K562 (cell line): ENCODE measurements around the gene TOR1AIP1. TPM values are rescaled to one million over a fixed set of nuclear protein-coding genes. Genes with fewer than 3 reads are reported as not detected.

ENCODE experiments used
- ATAC-seq: fragments of 200-7000 bp; cut with Tn5 transposase; 3 replicates; pipeline ENCODE4 v1.9.1; 2020; ENCODE audit warnings: moderate library complexity
- Bru-seq: library from RNA; stranded (reverse); fragments of 400-500 nt; gene quantifications from one replicate; lab custom pipeline; 2021; lab: Mats Ljungman, UMichigan
- BruChase-seq, 2 experiments: library from RNA; stranded (reverse); fragments of 400-500 nt; gene quantifications; one replicate each; lab custom pipeline; 2021; lab: Mats Ljungman, UMichigan
- BruUV-seq: library from RNA; stranded (reverse); fragments of 400-500 nt; replicated peaks from 2 replicates; lab custom pipeline; 2021; lab: Mats Ljungman, UMichigan
- CTCF ChIA-PET: fragments of 300-600 bp; formaldehyde crosslinking; extraction: SDS; loops from one replicate; lab custom pipeline; 2021; ENCODE audit warnings: low intra/inter-chr PET ratio; lab: Yijun Ruan, JAX
- POLR2A ChIA-PET: fragments of 300-600, 350-650 bp; sonication (Branson Sonifier 250); formaldehyde crosslinking; extraction: SDS; loops from one replicate; lab custom pipeline; 2021; ENCODE audit warnings: antibody characterized with exemption, inconsistent platforms; lab: Yijun Ruan, JAX
- DNase-seq, 4 experiments: peaks; one replicate each; pipeline versions ENCODE4 v3.0.0 to v3.0.0-alpha.2; 2011 to 2018; ENCODE audit warnings: low spot score in 3 of 4, mixed read lengths in 3 of 4; ENCODE audit errors: extremely low read depth in 1 of 4
- FAIRE-seq: peaks from 2 replicates; lab custom pipeline; 2011; peaks lifted over from hg19 to GRCh38; lab: Jason Lieb, UNC
- H2AFZ ChIP-seq: 2 replicates; pipeline ENCODE4 v1.6.0; 2011; ENCODE audit warnings: low read depth, low read length, control low read depth, inconsistent platforms
- H3K27ac ChIP-seq: fragments of 200-600 bp; 3 replicates; pipeline ENCODE4 v1.8.0; 2011; ENCODE audit warnings: low read depth, mild to moderate bottlenecking, control low read depth, inconsistent platforms, low read length, moderate library complexity, mixed read lengths; ENCODE audit errors: extremely low read depth
- H3K27me3 ChIP-seq, 2 experiments: fragments of 300-600 bp in 1 of 2; 2 replicates in 1 of 2; 3 replicates in 1 of 2; pipeline versions ENCODE4 v1.6.0 to v1.8.0; 2011; ENCODE audit warnings: inconsistent platforms in 2 of 2, low read length in 2 of 2, mild to moderate bottlenecking in 1 of 2, mixed read lengths in 1 of 2, moderate library complexity in 1 of 2; ENCODE audit not compliant: control insufficient read depth in 2 of 2, insufficient read depth in 2 of 2
- H3K36me3 ChIP-seq: fragments of 300-600 bp; 3 replicates; pipeline ENCODE4 v1.8.0; 2011; ENCODE audit warnings: mild to moderate bottlenecking, low read length, inconsistent platforms; ENCODE audit not compliant: control insufficient read depth, insufficient read depth
- H3K4me1 ChIP-seq, 2 experiments: fragments of 200-600 bp in 1 of 2; replicated peaks in 1 of 2; 2 replicates in 1 of 2; 3 replicates in 1 of 2; pipeline versions ENCODE4 v1.5.1 to v1.8.0; 2011; ENCODE audit warnings: inconsistent platforms in 2 of 2, low read length in 2 of 2, mild to moderate bottlenecking in 1 of 2, mixed read lengths in 1 of 2, moderate library complexity in 1 of 2; ENCODE audit not compliant: control insufficient read depth in 2 of 2, insufficient read depth in 2 of 2
- H3K4me2 ChIP-seq: 2 replicates; pipeline ENCODE4 v1.6.1; 2011; ENCODE audit warnings: low read length, control low read depth, inconsistent platforms, mixed read lengths; ENCODE audit not compliant: insufficient read depth
- H3K4me3 ChIP-seq: fragments of 200-600 bp; sonication (generic), shearing (Covaris generic); 2 replicates; pipeline ENCODE4 v1.5.1; 2016; ENCODE audit warnings: control low read depth, inconsistent platforms
- H3K79me2 ChIP-seq: fragments of 200-600 bp; 3 replicates; pipeline ENCODE4 v1.8.0; 2011; ENCODE audit warnings: low read length, inconsistent platforms; ENCODE audit not compliant: control insufficient read depth, insufficient read depth
- H3K9ac ChIP-seq, 2 experiments: 2 replicates each; pipeline versions ENCODE4 v1.6.0 to v1.6.1; 2011; ENCODE audit warnings: low read depth in 2 of 2, low read length in 2 of 2, control low read depth in 1 of 2, inconsistent platforms in 1 of 2, mild to moderate bottlenecking in 1 of 2, mixed read lengths in 1 of 2; ENCODE audit not compliant: insufficient read depth in 1 of 2
- H3K9me1 ChIP-seq: one replicate; pipeline ENCODE4 v1.6.0; 2011; ENCODE audit warnings: inconsistent platforms, mild to moderate bottlenecking, low read length, moderate library complexity; ENCODE audit not compliant: control insufficient read depth, insufficient read depth
- H3K9me3 ChIP-seq: replicated peaks from 2 replicates; pipeline ENCODE4 v1.5.1; 2011; ENCODE audit warnings: low read depth, low read length, inconsistent platforms; ENCODE audit not compliant: control insufficient read depth, insufficient read depth
- H4K20me1 ChIP-seq: replicated peaks from 2 replicates; pipeline ENCODE4 v1.6.1; 2011; ENCODE audit warnings: low read length, inconsistent platforms, mixed read lengths; ENCODE audit not compliant: control insufficient read depth, insufficient read depth
- ATF7 ChIP-seq: fragments of 450-650 bp; IDR thresholded peaks from 2 replicates; pipeline ENCODE4 v1.7.1; 2014; ENCODE audit warnings: mild to moderate bottlenecking, moderate library complexity
- BCL6 ChIP-seq: fragments of 250-450 bp; sonication (Bioruptor Pico); IDR thresholded peaks from 2 replicates; pipeline ENCODE4 v1.4.0; 2020
- HOXB6 ChIP-seq: fragments of 250-450 bp; sonication (Bioruptor Pico); IDR thresholded peaks from 2 replicates; pipeline ENCODE4 v1.5.1; 2022; ENCODE audit warnings: mild to moderate bottlenecking, borderline replicate concordance
- ZNF589 ChIP-seq: fragments of 200-800 bp; sonication (Bioruptor generic); IDR thresholded peaks from 2 replicates; pipeline ENCODE4 v1.6.1; 2016; ENCODE audit warnings: low read depth, missing genetic modification characterization, missing compliant biosample characterization
- whole genome bisulfite sequencing: fragments of 100-300 bp; shearing (Covaris generic); methylation state at CpG from one replicate; pipeline ENCODE4 v1.1.6; 2016; ENCODE audit warnings: low coverage, mixed read lengths; ENCODE audit not compliant: insufficient coverage; ENCODE audit errors: missing lambda C conversion rate; 5-methylcytosine and 5-hydroxymethylcytosine counted together
- in situ Hi-C: fragments of 300-500 bp; cut with MboI; formaldehyde crosslinking; loops from 4 replicates; pipeline ENCODE4 v1.15.0; 2018; ENCODE audit warnings: inconsistent platforms, mixed read lengths
- intact Hi-C: fragments of 100-400 bp; cut with micrococcal nuclease; formaldehyde crosslinking; loops from 2 replicates; pipeline ENCODE4 v1.14.2; 2022
- long read RNA-seq, 3 experiments: library from polyadenylated mRNA in 2 of 3; library from RNA in 1 of 3; unstranded in 2 of 3; stranded (forward) in 1 of 3; transcript quantifications; one replicate each; pipeline ENCODE4 v2.0.0, GENCODE V29; 2019 to 2022
- polyA minus RNA-seq, 3 experiments: library from RNA; depleted of rRNA, polyadenylated mRNA; stranded (reverse); fragments of >200 nt; gene quantifications; 2 replicates each; pipeline ENCODE4 v1.2.3, GENCODE V29; 2011
- polyA plus RNA-seq, 8 experiments: library from polyadenylated mRNA; depleted of rRNA in 4 of 8; stranded (reverse) in 5 of 8; unstranded in 3 of 8; fragments of >200 nt; fragmentation: Nextera tagmentation in 2 of 8; fragmentation: Illumina TruSeq in 1 of 8; extraction: Ambion mirVana in 2 of 8; extraction: Trizol in 1 of 8; gene quantifications; 2 replicates each; pipeline versions ENCODE4 v1.2.1 to v1.2.3, GENCODE V29; 2011 to 2014; ENCODE audit warnings: inconsistent platforms in 1 of 8, missing spikeins in 1 of 8
- total RNA-seq, 7 experiments: library from RNA; depleted of rRNA in 6 of 7; stranded (reverse); fragments of >200 nt in 6 of 7; fragmentation: Illumina TruSeq in 2 of 7; extraction: Trizol in 2 of 7; gene quantifications; 2 replicates each; pipeline versions ENCODE4 v1.2.1 to v1.2.3, GENCODE V29; 2011 to 2021; ENCODE audit warnings: low replicate concordance in 1 of 7
- TF ChIP-seq, protein P1 (sequence below), 3 experiments: fragments of 200-800 bp in 1 of 3; fragments of 250-450 bp in 1 of 3; fragments of 450-650 bp in 1 of 3; sonication (Bioruptor Pico) in 1 of 3; sonication (Bioruptor generic) in 1 of 3; formaldehyde crosslinking in 1 of 3; IDR thresholded peaks; 2 replicates each; pipeline versions ENCODE4 v1.6.1 to v1.8.0; 2016 to 2022; ENCODE audit warnings: mild to moderate bottlenecking in 2 of 3, missing genetic modification characterization in 2 of 3, missing compliant biosample characterization in 1 of 3, moderate library complexity in 1 of 3
- TF ChIP-seq, protein P2 (sequence below): fragments of 250-450 bp; sonication (Bioruptor Pico); IDR thresholded peaks from 2 replicates; pipeline ENCODE4 v1.8.0; 2022; ENCODE audit warnings: inconsistent platforms

TOR1AIP1 gene, protein sequence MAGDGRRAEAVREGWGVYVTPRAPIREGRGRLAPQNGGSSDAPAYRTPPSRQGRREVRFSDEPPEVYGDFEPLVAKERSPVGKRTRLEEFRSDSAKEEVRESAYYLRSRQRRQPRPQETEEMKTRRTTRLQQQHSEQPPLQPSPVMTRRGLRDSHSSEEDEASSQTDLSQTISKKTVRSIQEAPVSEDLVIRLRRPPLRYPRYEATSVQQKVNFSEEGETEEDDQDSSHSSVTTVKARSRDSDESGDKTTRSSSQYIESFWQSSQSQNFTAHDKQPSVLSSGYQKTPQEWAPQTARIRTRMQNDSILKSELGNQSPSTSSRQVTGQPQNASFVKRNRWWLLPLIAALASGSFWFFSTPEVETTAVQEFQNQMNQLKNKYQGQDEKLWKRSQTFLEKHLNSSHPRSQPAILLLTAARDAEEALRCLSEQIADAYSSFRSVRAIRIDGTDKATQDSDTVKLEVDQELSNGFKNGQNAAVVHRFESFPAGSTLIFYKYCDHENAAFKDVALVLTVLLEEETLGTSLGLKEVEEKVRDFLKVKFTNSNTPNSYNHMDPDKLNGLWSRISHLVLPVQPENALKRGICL
- total RNA-seq (2011; cell fraction: chromatin; rRNA removed; ENCODE audit: low replicate concordance) = 34.1 and 36.6 TPM in 2 replicates
- total RNA-seq (2011; cell fraction: nucleolus; rRNA removed) = 20.5 and 27.2 TPM in 2 replicates
- total RNA-seq (2011; cell fraction: nucleoplasm; rRNA removed) = 29.0 and 38.0 TPM in 2 replicates
- 21.0 and 29.1 TPM in 2 replicates for total RNA-seq (2014; rRNA removed)
- total RNA-seq (2014; rRNA removed; fragmentation: Illumina TruSeq; extraction: Trizol) = 35.5 and 40.4 TPM in 2 replicates
- 34.4 and 38.1 TPM in 2 replicates for total RNA-seq (2015; rRNA removed; fragmentation: Illumina TruSeq; extraction: Trizol)
- 21.7 and 28.0 TPM in 2 replicates for total RNA-seq (2021)
- 30.6 and 36.2 TPM in 2 replicates for polyA plus RNA-seq (2011; rRNA removed)
- polyA plus RNA-seq (2011; cell fraction: cytosol; rRNA removed) = 10.8 and 14.3 TPM in 2 replicates
- 8.2 and 12.3 TPM in 2 replicates for polyA plus RNA-seq (2011; cell fraction: nucleus; rRNA removed)
- 22.9 and 25.6 TPM in 2 replicates for polyA plus RNA-seq (2012)
- 39.3 and 46.9 TPM in 2 replicates for polyA plus RNA-seq (2014; fragmentation: Illumina TruSeq; extraction: Trizol)
- polyA plus RNA-seq (2014; fragmentation: Nextera tagmentation; extraction: Ambion mirVana) = 10 to 100 TPM; 27.1 to 38.0 TPM
- polyA plus RNA-seq (2014; rRNA removed) = 18.1 and 21.7 TPM in 2 replicates
- polyA minus RNA-seq (2011; rRNA and poly(A)+ RNA removed) = 41.7 and 51.5 TPM in 2 replicates
- polyA minus RNA-seq (2011; cell fraction: cytosol; rRNA and poly(A)+ RNA removed) = 10.0 and 21.2 TPM in 2 replicates
- 15.8 and 21.8 TPM in 2 replicates for polyA minus RNA-seq (2011; cell fraction: nucleus; rRNA and poly(A)+ RNA removed)
- percentile 81 among the genes with signal in this experiment for Bru-seq, nascent RNA
- percentile 83 among the genes with signal in this experiment for BruChase-seq, experiment 1, labeled RNA remaining after a 2-hour chase
- percentile 84 among the genes with signal in this experiment for BruChase-seq, experiment 2, labeled RNA remaining after a 6-hour chase
- long read RNA-seq, experiment 1, full-length matches to known transcripts = 54 of 82 reads
- long read RNA-seq, experiment 1, partial matches to known transcripts = 4 of 82 reads
- long read RNA-seq, experiment 1, other reads (novel, unspliced or antisense) = 24 of 82 reads
- long read RNA-seq, experiment 2, full-length matches to known transcripts = 5 of 22 reads
- long read RNA-seq, experiment 2, partial matches to known transcripts = 1 of 22 reads
- long read RNA-seq, experiment 2, other reads (novel, unspliced or antisense) = 16 of 22 reads
- long read RNA-seq, experiment 3, full-length matches to known transcripts = 28 of 34 reads
- long read RNA-seq, experiment 3, partial matches to known transcripts = 1 of 34 reads
- long read RNA-seq, experiment 3, other reads (novel, unspliced or antisense) = 5 of 34 reads

DNA sequence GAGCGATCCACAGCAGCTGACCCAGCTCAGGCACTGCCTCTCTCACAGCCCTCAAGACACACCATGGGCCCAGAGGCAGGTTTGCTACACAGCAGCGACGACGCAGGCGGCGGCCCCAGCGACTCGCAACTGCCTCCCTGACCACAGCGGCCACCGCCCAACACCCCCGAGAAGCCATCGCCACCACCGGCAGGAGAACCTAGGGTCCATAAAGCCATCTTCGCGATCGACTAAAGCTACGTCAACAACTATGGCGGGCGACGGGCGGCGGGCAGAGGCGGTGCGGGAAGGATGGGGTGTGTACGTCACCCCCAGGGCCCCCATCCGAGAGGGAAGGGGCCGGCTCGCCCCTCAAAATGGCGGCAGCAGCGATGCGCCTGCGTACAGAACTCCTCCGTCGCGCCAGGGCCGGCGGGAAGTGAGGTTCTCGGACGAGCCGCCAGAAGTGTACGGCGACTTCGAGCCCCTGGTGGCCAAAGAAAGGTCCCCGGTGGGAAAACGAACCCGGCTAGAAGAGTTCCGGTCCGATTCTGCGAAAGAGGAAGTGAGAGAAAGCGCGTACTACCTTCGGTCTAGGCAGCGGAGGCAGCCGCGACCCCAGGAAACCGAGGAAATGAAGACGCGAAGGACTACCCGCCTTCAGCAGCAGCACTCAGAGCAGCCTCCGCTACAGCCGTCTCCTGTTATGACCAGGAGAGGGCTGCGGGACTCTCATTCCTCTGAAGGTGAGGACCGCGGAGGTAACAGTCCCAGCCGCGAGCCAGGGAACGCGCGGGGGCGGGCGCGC, at the start of gene TOR1AIP1:
Gene TOR1AIP1, plus strand, starts transcription at position 33 of the 787 bp plus-strand sequence. Its CDS starts 218 bp downstream, at position 251.
- DNase-seq = peak; percentile 91 to 99 (median 94)
- Histone ChIP-seq H3K4me2 (peak within 1 kb of the TSS; percentile 98), H3K9me1 (no peaks in the 10 kb centered on the region), H3K36me3 (peaks cover 31% of the 10 kb centered on the region; the same call in 2 of the 3 replicates), H2AFZ (peak within 1 kb of the TSS; percentile 98), H3K9ac (peak within 1 kb of the TSS; percentile 97 to 98), H3K4me1 (peaks cover 12% of the 10 kb centered on the region in 2 experiments; a peak in 4 of 5 replicates), H4K20me1 (no peaks in the 10 kb centered on the region), H3K27me3 (no peaks in the 10 kb centered on the region), H3K4me3 (peak within 1 kb of the TSS; percentile 87), H3K9me3 (no peaks in the 10 kb centered on the region), H3K79me2 (peaks cover 56% of the 10 kb centered on the region), H3K27ac (peak within 1 kb of the TSS; percentile 98)
- ChIA-PET CTCF (interaction anchor here (0.8 kb wide), 1 partner anchor 71 kb away, joined by 4 read pairs; no protein-coding TSS in a partner anchor), POLR2A (interaction anchor here (0.6 to 2.1 kb wide), 33 partner anchors 8 to 1646 kb away, joined by 3 to 15 read pairs (median 4); partner anchors contain the start of gene CEP350)
- under 1% methylated on average over 72 of the region's 72 CpGs for WGBS
- intact Hi-C loops = loop anchor here (2.0 to 10.0 kb wide), 2 partner anchors 72 to 172 kb away; partner anchors contain the start of gene CEP350
- in situ Hi-C loops = no loop called here
- peak; percentile 77 for FAIRE-seq
- no TSS peak for BruUV-seq
- ATAC-seq = peak; percentile 88
- TF ChIP-seq, protein P1, sequence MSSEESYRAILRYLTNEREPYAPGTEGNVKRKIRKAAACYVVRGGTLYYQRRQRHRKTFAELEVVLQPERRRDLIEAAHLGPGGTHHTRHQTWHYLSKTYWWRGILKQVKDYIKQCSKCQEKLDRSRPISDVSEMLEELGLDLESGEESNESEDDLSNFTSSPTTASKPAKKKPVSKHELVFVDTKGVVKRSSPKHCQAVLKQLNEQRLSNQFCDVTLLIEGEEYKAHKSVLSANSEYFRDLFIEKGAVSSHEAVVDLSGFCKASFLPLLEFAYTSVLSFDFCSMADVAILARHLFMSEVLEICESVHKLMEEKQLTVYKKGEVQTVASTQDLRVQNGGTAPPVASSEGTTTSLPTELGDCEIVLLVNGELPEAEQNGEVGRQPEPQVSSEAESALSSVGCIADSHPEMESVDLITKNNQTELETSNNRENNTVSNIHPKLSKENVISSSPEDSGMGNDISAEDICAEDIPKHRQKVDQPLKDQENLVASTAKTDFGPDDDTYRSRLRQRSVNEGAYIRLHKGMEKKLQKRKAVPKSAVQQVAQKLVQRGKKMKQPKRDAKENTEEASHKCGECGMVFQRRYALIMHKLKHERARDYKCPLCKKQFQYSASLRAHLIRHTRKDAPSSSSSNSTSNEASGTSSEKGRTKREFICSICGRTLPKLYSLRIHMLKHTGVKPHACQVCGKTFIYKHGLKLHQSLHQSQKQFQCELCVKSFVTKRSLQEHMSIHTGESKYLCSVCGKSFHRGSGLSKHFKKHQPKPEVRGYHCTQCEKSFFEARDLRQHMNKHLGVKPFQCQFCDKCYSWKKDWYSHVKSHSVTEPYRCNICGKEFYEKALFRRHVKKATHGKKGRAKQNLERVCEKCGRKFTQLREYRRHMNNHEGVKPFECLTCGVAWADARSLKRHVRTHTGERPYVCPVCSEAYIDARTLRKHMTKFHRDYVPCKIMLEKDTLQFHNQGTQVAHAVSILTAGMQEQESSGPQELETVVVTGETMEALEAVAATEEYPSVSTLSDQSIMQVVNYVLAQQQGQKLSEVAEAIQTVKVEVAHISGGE (CRISPR knock-in tag; IDR thresholded peaks at IDR 0.05) = peak; percentile 100
- TF ChIP-seq ATF7 (peak; percentile 98), HOXB6 (CRISPR knock-in tag) (peak; percentile 59; the same call in 1 of the 2 replicates), ZNF589 (CRISPR knock-in tag) (peak; percentile 41; the same call in 1 of the 2 replicates), BCL6 (peak; percentile 86)
- TF ChIP-seq, protein P2, sequence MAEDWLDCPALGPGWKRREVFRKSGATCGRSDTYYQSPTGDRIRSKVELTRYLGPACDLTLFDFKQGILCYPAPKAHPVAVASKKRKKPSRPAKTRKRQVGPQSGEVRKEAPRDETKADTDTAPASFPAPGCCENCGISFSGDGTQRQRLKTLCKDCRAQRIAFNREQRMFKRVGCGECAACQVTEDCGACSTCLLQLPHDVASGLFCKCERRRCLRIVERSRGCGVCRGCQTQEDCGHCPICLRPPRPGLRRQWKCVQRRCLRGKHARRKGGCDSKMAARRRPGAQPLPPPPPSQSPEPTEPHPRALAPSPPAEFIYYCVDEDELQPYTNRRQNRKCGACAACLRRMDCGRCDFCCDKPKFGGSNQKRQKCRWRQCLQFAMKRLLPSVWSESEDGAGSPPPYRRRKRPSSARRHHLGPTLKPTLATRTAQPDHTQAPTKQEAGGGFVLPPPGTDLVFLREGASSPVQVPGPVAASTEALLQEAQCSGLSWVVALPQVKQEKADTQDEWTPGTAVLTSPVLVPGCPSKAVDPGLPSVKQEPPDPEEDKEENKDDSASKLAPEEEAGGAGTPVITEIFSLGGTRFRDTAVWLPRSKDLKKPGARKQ = no peak
